ENCODE results near the gene CRYBG3. TPM values are rescaled to one million over a fixed set of nuclear protein-coding genes. Genes with fewer than 3 reads are reported as not detected.

Gene CRYBG3
- total RNA-seq, 1 donor from 2014 or later, result 6.5 TPM

- TF ChIP-seq, protein P1, sequence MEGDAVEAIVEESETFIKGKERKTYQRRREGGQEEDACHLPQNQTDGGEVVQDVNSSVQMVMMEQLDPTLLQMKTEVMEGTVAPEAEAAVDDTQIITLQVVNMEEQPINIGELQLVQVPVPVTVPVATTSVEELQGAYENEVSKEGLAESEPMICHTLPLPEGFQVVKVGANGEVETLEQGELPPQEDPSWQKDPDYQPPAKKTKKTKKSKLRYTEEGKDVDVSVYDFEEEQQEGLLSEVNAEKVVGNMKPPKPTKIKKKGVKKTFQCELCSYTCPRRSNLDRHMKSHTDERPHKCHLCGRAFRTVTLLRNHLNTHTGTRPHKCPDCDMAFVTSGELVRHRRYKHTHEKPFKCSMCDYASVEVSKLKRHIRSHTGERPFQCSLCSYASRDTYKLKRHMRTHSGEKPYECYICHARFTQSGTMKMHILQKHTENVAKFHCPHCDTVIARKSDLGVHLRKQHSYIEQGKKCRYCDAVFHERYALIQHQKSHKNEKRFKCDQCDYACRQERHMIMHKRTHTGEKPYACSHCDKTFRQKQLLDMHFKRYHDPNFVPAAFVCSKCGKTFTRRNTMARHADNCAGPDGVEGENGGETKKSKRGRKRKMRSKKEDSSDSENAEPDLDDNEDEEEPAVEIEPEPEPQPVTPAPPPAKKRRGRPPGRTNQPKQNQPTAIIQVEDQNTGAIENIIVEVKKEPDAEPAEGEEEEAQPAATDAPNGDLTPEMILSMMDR (conservative IDR thresholded peaks at IDR 0.05), result no peak
- H3K36me3 Mint-ChIP-seq (ENCODE audit: low read depth), result no peaks in the 10 kb centered on the region
- H3K4me1 Mint-ChIP-seq, result no peaks in the 10 kb centered on the region
- no peak overlapping the region for H3K4me3 Mint-ChIP-seq
- no peak for DNase-seq (ENCODE audit: low read depth, low spot score)
- peaks cover 6% of the 10 kb centered on the region for H3K9me3 Mint-ChIP-seq
- no peak overlapping the region for H3K27ac Mint-ChIP-seq (ENCODE audit: unreplicated experiment)
- peaks cover 9% of the 10 kb centered on the region for H3K27me3 Mint-ChIP-seq (ENCODE audit: low read depth)
Measured at GRCh38 chr3:97990624-97991292, 168.9 kb downstream of the CRYBG3 start.

DNA sequence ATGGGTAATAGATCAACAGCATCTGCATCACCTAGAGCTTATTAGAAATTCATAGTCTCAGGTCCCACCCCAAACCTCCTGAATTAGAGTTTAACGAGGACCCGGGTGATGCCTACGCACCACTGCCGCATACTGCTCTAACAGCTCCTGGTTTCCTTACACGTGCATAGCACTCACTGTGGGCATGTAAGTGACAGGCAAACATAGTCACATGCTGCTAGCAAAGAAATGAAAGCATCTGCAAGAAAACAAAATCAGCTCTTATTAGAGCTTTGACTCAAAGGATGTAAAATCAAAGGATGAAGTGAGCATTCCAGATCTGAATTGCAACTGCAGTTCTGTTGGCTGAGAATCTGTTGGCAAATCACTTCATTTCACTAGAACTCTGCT lies 169.5 kb downstream of the CRYBG3 start:
- H3K4me1 Mint-ChIP-seq, result no peaks in the 10 kb centered on the region
- no peaks in the 10 kb centered on the region for H3K36me3 Mint-ChIP-seq (ENCODE audit: low read depth)
- DNase-seq (ENCODE audit: low read depth, low spot score), result no peak
- H3K27me3 Mint-ChIP-seq (ENCODE audit: low read depth), result peaks cover 9% of the 10 kb centered on the region
- no peak overlapping the region for H3K4me3 Mint-ChIP-seq
- H3K27ac Mint-ChIP-seq (ENCODE audit: unreplicated experiment), result no peak overlapping the region
- TF ChIP-seq, protein P1 (conservative IDR thresholded peaks at IDR 0.05), result no peak
- peaks cover 6% of the 10 kb centered on the region for H3K9me3 Mint-ChIP-seq

DNA sequence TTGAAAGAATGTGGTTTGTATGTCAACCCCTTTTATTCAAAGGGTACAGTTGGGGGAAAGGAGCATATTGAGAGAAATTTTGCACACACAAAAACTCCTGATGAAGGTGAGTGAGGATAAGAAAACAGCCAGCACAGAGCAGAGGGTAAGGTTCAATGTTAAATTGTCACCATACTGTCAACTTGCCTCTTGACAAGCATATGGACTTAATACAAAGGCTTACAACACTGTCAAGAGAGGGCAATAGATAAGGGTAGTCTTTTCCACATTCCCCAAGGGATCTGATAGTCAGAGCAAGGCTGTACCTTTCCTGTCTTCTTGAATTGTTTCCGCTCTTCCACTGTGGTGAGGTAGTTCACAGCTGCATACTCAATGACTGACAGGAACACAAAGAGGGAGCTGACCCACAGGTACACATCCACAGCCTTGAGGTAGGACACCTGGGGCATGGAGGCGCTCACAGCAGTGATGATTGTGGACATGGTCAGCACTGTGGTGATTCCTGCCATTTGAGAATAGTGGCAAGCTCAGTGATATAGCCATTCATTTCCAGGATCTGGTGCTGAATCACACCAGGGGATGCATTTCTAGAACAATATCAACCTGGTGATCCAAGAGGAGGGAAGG lies 170.8 kb downstream of the CRYBG3 start:
- Mint-ChIP-seq H3K27me3 (ENCODE audit: low read depth) (peaks cover 9% of the 10 kb centered on the region), H3K36me3 (ENCODE audit: low read depth) (no peaks in the 10 kb centered on the region), H3K27ac (ENCODE audit: unreplicated experiment) (no peak overlapping the region), H3K9me3 (peaks cover 6% of the 10 kb centered on the region), H3K4me1 (no peaks in the 10 kb centered on the region), H3K4me3 (no peak overlapping the region)
- TF ChIP-seq, protein P1 (conservative IDR thresholded peaks at IDR 0.05), result no peak
- DNase-seq (ENCODE audit: low read depth, low spot score), result no peak

- H3K27ac Mint-ChIP-seq (ENCODE audit: unreplicated experiment), result no peak overlapping the region
- H3K4me3 Mint-ChIP-seq, result no peak overlapping the region
- peaks cover 9% of the 10 kb centered on the region for H3K27me3 Mint-ChIP-seq (ENCODE audit: low read depth)
- no peaks in the 10 kb centered on the region for H3K36me3 Mint-ChIP-seq (ENCODE audit: low read depth)
- no peaks in the 10 kb centered on the region for H3K4me1 Mint-ChIP-seq
- H3K9me3 Mint-ChIP-seq, result peaks cover 3% of the 10 kb centered on the region
- TF ChIP-seq, protein P1 (conservative IDR thresholded peaks at IDR 0.05), result no peak
- DNase-seq (ENCODE audit: low read depth, low spot score), result no peak
Measured at GRCh38 chr3:97993526-97993925, 171.7 kb downstream of the CRYBG3 start.

GRCh38 chr3:97994328-97994945 lies 172.6 kb downstream of the CRYBG3 start:
- no peak overlapping the region for H3K27ac Mint-ChIP-seq (ENCODE audit: unreplicated experiment)
- no peak for DNase-seq (ENCODE audit: low read depth, low spot score)
- peaks cover 3% of the 10 kb centered on the region for H3K9me3 Mint-ChIP-seq
- H3K27me3 Mint-ChIP-seq (ENCODE audit: low read depth), result peaks cover 9% of the 10 kb centered on the region
- no peak overlapping the region for H3K4me3 Mint-ChIP-seq
- TF ChIP-seq, protein P1 (conservative IDR thresholded peaks at IDR 0.05), result no peak
- H3K36me3 Mint-ChIP-seq (ENCODE audit: low read depth), result no peaks in the 10 kb centered on the region
- no peaks in the 10 kb centered on the region for H3K4me1 Mint-ChIP-seq

Other genes with a start within 250 kb of the CRYBG3 start
- 6.8 and 8.3 TPM in 2 replicates for gene ARL6, start 57.3 kb upstream of the CRYBG3 start, total RNA-seq
- gene RIOX2, start 150.4 kb downstream of the CRYBG3 start, total RNA-seq, result 21.0 and 22.6 TPM in 2 replicates
- not detected in 2 replicates for gene GABRR3, start 213.3 kb downstream of the CRYBG3 start, total RNA-seq